Gastrocnemius medialis (tissue), 4 donors: ENCODE data around the gene FAM3D. TPM values are rescaled to one million over a fixed set of nuclear protein-coding genes. Genes with fewer than 3 reads are reported as not detected.

Experiments
- ATAC-seq, 2 donors: fragments of 150-250 bp; one replicate each; pipeline ENCODE4 v1.9.1; 2016
- DNase-seq, 2 donors: peaks; one replicate each; pipeline ENCODE4 v3.0.0-alpha.2; 2019
- H3K27ac ChIP-seq, 4 donors: fragments of 200-600 bp; sonication (generic); 1 replicate in 1 of 4; 2 replicates in 3 of 4; pipeline ENCODE4 v1.5.1; 2016 to 2018; ENCODE audit warnings: mild to moderate bottlenecking in 2 of 4, moderate library complexity in 1 of 4
- H3K27me3 ChIP-seq, 3 donors: fragments of 200-600 bp; sonication (generic) in 2 of 3; 1 replicate in 1 of 3; 2 replicates in 2 of 3; pipeline versions ENCODE4 v1.5.1 to v1.6.0; 2016 to 2019; ENCODE audit warnings: mild to moderate bottlenecking in 1 of 3, moderate library complexity in 1 of 3
- H3K36me3 ChIP-seq, 2 donors: fragments of 200-600 bp; sonication (generic) in 1 of 2; one replicate each; pipeline ENCODE4 v1.5.1; 2017 to 2018
- H3K4me1 ChIP-seq, 2 donors: fragments of 200-600 bp; sonication (generic) in 1 of 2; one replicate each; pipeline ENCODE4 v1.5.1; 2016 to 2017; ENCODE audit warnings: mild to moderate bottlenecking in 2 of 2
- H3K4me3 ChIP-seq, 4 donors: fragments of 200-600 bp; sonication (generic) in 3 of 4; 1 replicate in 1 of 4; 2 replicates in 3 of 4; pipeline ENCODE4 v1.5.1; 2016 to 2019; ENCODE audit warnings: mild to moderate bottlenecking in 2 of 4
- H3K9me3 ChIP-seq, 3 donors: fragments of 200-600 bp; sonication (generic) in 2 of 3; 1 replicate in 1 of 3; 2 replicates in 2 of 3; pipeline ENCODE4 v1.5.1; 2016 to 2019
- CTCF ChIP-seq, 5 experiments: fragments of 450-650 bp in 3 of 5; fragments of 200-600 bp in 2 of 5; sonication (generic) in 2 of 5; IDR thresholded peaks in 4 of 5; conservative IDR thresholded peaks in 1 of 5; 1 replicate in 4 of 5; 2 replicates in 1 of 5; pipeline ENCODE4 v1.5.1; 2016 to 2019; ENCODE audit warnings: antibody characterized with exemption in 5 of 5, mild to moderate bottlenecking in 3 of 5, moderate library complexity in 3 of 5
- POLR2A ChIP-seq, 2 donors: fragments of 450-650 bp; IDR thresholded peaks; one replicate each; pipeline ENCODE4 v1.6.1; 2017; ENCODE audit warnings: antibody characterized with exemption in 2 of 2, mild to moderate bottlenecking in 2 of 2, moderate library complexity in 2 of 2
- in situ Hi-C, 4 donors: fragments of 200-750 bp; cut with MboI; loops; one replicate each; pipeline versions ENCODE4 v1.15.0 to v1.8.0; 2017; ENCODE audit warnings: low sequenced_read_pairs in 4 of 4
- intact Hi-C: fragments of 100-400 bp; cut with DNase I; formaldehyde crosslinking; loops from one replicate; pipeline ENCODE4 v1.15.1; 2023; ENCODE audit warnings: low total_unique reads
- total RNA-seq, 4 donors: library from RNA; depleted of rRNA; stranded (reverse); fragments of >200 nt; gene quantifications; one replicate each; pipeline versions ENCODE4 v1.1.0 to v1.2.3, GENCODE V29; 2016

The FAM3D gene
- total RNA-seq, 4 donors from 2014 or later, result 0.83 TPM; not detected in 3

GRCh38 chr3:58628823-58629562 lies 37.6 kb downstream of the FAM3D start:
- DNase-seq, result peak; percentile 31 to 32
- H3K9me3 ChIP-seq, result no peaks in the 10 kb centered on the region
- H3K4me1 ChIP-seq, result peaks cover 26 to 33% of the 10 kb centered on the region in 2 donors
- no peak overlapping the region for H3K4me3 ChIP-seq
- intact Hi-C loops (loop anchor here (5.0 kb wide), 1 partner anchor 42 kb away; no protein-coding TSS in a partner anchor), in situ Hi-C loops (loop anchor here in 3 of 4 donors (5.0 to 25.0 kb wide), 3 partner anchors 57 to 1233 kb away; no protein-coding TSS in a partner anchor)
- no peaks in the 10 kb centered on the region for H3K36me3 ChIP-seq
- ATAC-seq, result peak; percentile 44 to 63
- no peaks in the 10 kb centered on the region for H3K27me3 ChIP-seq
- TF ChIP-seq CTCF (IDR thresholded peaks at IDR 0.05 in 4 of 5, conservative IDR thresholded peaks at IDR 0.05 in 1 of 5) (no peak), POLR2A (IDR thresholded peaks at IDR 0.05) (no peak)
- H3K27ac ChIP-seq, result peak overlapping the region; percentile 45 to 57 (median 49)

GRCh38 chr3:58627941-58628340 lies 38.6 kb downstream of the FAM3D start:
- in situ Hi-C loops (loop anchor here in 3 of 4 donors (5.0 to 25.0 kb wide), 3 partner anchors 56 to 1234 kb away; no protein-coding TSS in a partner anchor), intact Hi-C loops (loop anchor here (5.0 kb wide), 1 partner anchor 41 kb away; no protein-coding TSS in a partner anchor)
- Histone ChIP-seq H3K36me3 (no peaks in the 10 kb centered on the region), H3K4me3 (no peak overlapping the region), H3K9me3 (no peaks in the 10 kb centered on the region), H3K4me1 (peaks cover 26 to 33% of the 10 kb centered on the region in 2 donors), H3K27me3 (no peaks in the 10 kb centered on the region), H3K27ac (peak overlapping the region in 3 of 4 donors; percentile 45 to 57 (median 52))
- TF ChIP-seq CTCF (IDR thresholded peaks at IDR 0.05 in 4 of 5, conservative IDR thresholded peaks at IDR 0.05 in 1 of 5) (no peak), POLR2A (IDR thresholded peaks at IDR 0.05) (no peak)
- no peak for DNase-seq
- no peak for ATAC-seq

DNA sequence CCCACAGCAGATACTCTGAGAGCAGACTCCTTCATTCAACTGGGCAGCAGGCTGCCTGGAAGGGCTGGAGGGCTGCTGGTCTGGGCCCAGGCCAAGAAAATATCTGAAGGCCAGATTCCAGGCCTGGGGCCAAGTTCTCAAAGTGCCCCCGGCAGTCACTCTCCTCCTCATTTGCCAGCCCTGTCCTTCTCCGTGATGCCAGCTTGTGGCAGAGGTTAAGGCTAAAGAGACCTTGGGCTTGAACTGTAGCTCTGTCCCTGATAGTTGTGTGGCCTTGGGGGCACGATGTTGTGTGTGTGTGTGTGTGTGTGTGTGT lies 39.0 kb downstream of the FAM3D start:
- Histone ChIP-seq H3K36me3 (no peaks in the 10 kb centered on the region), H3K4me3 (no peak overlapping the region), H3K9me3 (no peaks in the 10 kb centered on the region), H3K27ac (peak overlapping the region in 3 of 4 donors; percentile 7 to 57 (median 30)), H3K4me1 (peaks cover 26 to 33% of the 10 kb centered on the region in 2 donors), H3K27me3 (no peaks in the 10 kb centered on the region)
- no peak for TF ChIP-seq POLR2A (IDR thresholded peaks at IDR 0.05)
- TF ChIP-seq CTCF (IDR thresholded peaks at IDR 0.05 in 4 of 5, conservative IDR thresholded peaks at IDR 0.05 in 1 of 5), result no peak
- intact Hi-C loops, result loop anchor here (5.0 kb wide), 1 partner anchor 40 kb away; no protein-coding TSS in a partner anchor
- DNase-seq, result no peak
- in situ Hi-C loops, result loop anchor here in 3 of 4 donors (5.0 to 25.0 kb wide), 3 partner anchors 55 to 1235 kb away; no protein-coding TSS in a partner anchor
- peak in 1 of 2 donors; percentile 9 for ATAC-seq

DNA sequence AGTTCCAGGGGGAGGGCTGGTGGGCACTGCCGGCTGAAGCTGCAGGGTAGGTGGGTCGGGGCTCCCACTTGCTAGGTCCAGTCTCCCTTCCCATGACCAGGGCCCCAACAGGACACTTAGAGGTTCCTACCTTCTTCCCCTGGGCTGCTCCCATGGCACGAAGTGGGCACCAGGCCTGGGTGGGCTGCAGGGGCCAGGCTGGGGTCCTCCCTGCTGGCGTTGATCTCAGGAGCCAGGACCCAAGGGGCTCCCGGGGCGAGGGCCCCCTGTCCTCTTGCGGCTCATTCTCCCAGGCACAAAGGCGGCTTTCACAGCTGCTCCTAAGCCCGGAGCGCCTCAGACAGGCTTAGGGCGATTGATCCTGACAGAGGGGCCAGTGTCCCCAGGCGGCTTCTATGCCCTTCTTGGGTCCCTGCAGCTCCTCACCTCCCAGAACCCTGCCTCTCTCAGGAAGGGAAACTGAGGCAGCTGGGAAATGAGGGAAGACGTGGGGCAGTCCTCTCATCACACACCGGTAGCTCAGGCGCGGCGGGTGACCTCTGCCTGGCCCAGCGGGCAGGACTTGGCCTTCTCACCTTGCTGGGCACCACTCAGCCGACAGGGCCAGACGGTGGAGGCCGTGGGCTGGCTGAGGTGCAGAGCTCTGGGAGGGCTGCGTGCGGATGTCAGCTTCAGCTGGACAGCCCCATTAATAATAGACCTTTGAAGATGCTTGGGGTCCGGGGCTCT lies 39.6 kb downstream of the FAM3D start:
- Histone ChIP-seq H3K27ac (peak overlapping the region in 2 of 4 donors; percentile 7 to 30), H3K27me3 (no peaks in the 10 kb centered on the region), H3K4me3 (no peak overlapping the region), H3K36me3 (no peaks in the 10 kb centered on the region), H3K4me1 (peaks cover 26 to 33% of the 10 kb centered on the region in 2 donors), H3K9me3 (no peaks in the 10 kb centered on the region)
- ATAC-seq (no peak), DNase-seq (no peak)
- intact Hi-C loops (loop anchor here (5.0 kb wide), 1 partner anchor 40 kb away; no protein-coding TSS in a partner anchor), in situ Hi-C loops (loop anchor here in 3 of 4 donors (5.0 to 25.0 kb wide), 3 partner anchors 55 to 1235 kb away; no protein-coding TSS in a partner anchor)
- no peak for TF ChIP-seq POLR2A (IDR thresholded peaks at IDR 0.05)
- TF ChIP-seq CTCF (IDR thresholded peaks at IDR 0.05 in 4 of 5, conservative IDR thresholded peaks at IDR 0.05 in 1 of 5), result no peak
